ENCODE results near the gene CSMD2. TPM values are rescaled to one million over a fixed set of nuclear protein-coding genes. Genes with fewer than 3 reads are reported as not detected.

The CSMD2 gene
- total RNA-seq, 6 donors from 2014 or later: 0.39 to 1.0 (median 0.52) TPM

DNA sequence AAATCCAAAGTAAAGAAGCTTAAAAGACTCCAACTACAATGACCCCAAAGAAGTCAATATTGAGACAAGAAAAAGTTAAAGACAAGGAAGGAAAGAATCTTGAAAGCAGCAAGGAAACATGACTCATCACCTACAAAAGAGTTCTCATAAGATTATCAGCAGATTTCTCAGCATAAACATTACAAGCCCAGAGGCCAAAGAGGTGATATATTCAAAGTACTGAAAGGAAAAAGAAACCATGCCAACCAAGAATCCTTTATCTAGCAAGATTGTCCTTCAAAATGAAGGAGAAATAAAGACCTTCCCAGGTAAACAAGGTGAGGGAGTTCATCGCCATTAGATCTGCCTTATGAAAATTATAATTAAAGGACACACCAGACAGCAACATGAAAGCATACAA, 49.8 kb downstream of the CSMD2 start:
- no peak overlapping the region for H3K4me3 ChIP-seq
- 93 to 94% methylated on average over 1 of the region's 1 CpG for WGBS, 2 donors
- H3K27me3 ChIP-seq: no peaks in the 10 kb centered on the region
- H3K4me1 ChIP-seq: no peaks in the 10 kb centered on the region
- ATAC-seq (ENCODE audit: low FRiP score in 2 of 2): no peak
- no peak overlapping the region for H3K27ac ChIP-seq
- H3K9me3 ChIP-seq: peaks cover 0 to 12% (median 8%) of the 10 kb centered on the region in 4 donors
- no peaks in the 10 kb centered on the region for H3K36me3 ChIP-seq
- DNase-seq: no peak
- TF ChIP-seq, protein P1, sequence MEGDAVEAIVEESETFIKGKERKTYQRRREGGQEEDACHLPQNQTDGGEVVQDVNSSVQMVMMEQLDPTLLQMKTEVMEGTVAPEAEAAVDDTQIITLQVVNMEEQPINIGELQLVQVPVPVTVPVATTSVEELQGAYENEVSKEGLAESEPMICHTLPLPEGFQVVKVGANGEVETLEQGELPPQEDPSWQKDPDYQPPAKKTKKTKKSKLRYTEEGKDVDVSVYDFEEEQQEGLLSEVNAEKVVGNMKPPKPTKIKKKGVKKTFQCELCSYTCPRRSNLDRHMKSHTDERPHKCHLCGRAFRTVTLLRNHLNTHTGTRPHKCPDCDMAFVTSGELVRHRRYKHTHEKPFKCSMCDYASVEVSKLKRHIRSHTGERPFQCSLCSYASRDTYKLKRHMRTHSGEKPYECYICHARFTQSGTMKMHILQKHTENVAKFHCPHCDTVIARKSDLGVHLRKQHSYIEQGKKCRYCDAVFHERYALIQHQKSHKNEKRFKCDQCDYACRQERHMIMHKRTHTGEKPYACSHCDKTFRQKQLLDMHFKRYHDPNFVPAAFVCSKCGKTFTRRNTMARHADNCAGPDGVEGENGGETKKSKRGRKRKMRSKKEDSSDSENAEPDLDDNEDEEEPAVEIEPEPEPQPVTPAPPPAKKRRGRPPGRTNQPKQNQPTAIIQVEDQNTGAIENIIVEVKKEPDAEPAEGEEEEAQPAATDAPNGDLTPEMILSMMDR (IDR thresholded peaks at IDR 0.05): no peak
- no peak for TF ChIP-seq EP300 (IDR thresholded peaks at IDR 0.05)
- TF ChIP-seq POLR2AphosphoS5 (IDR thresholded peaks at IDR 0.05): no peak
- TF ChIP-seq POLR2A (IDR thresholded peaks at IDR 0.05): no peak

DNA sequence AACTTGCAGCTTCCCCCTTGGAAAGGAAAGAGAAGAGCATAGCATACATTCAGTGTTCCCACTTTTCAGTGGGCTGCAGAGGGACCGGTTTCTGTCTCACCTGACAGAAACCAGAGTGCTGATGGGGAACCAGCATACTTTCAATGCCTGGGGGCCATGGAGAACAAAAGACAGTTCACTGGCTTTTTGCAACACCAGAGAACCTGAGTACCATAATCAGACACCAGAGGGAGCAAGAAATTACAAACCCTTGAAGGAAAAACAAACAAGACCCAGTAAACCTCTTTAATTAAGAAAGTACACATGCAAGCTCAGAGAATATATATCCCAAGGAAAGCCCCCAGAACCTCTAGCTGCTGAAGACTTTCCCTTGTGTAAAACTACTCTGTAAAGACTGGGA, 51.1 kb downstream of the CSMD2 start:
- TF ChIP-seq, protein P1 (IDR thresholded peaks at IDR 0.05): peak in 1 of 6 experiments; percentile 20
- TF ChIP-seq EP300 (IDR thresholded peaks at IDR 0.05): no peak
- ATAC-seq (ENCODE audit: low FRiP score in 2 of 2): no peak
- 53 to 65% methylated on average over 1 of the region's 1 CpG for WGBS, 2 donors
- Histone ChIP-seq H3K27me3 (no peaks in the 10 kb centered on the region), H3K36me3 (no peaks in the 10 kb centered on the region), H3K9me3 (peaks cover 0 to 12% (median 8%) of the 10 kb centered on the region in 4 donors), H3K27ac (no peak overlapping the region), H3K4me3 (no peak overlapping the region), H3K4me1 (no peaks in the 10 kb centered on the region)
- DNase-seq: no peak

DNA sequence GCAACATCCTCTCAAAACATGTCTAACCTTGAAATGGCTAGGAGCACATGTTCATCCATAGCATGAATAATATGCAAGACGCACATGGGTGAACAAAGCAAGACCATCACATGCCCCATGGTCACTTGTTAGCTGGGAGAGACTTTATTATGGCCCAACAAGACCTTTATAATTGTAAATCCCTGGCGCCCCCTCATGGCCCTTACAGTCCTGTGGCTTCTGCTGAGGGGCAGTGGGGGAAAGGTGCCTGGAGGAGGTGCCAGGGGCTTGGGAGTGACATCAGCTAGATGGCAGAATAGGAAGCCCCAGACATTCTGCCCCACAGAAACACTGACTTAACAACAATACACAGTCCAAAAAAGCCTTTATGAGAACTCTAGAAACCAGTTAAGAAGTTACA, 51.7 kb downstream of the CSMD2 start:
- TF ChIP-seq POLR2A (IDR thresholded peaks at IDR 0.05): no peak
- TF ChIP-seq POLR2AphosphoS5 (IDR thresholded peaks at IDR 0.05): no peak
- TF ChIP-seq, protein P1 (IDR thresholded peaks at IDR 0.05): no peak
- TF ChIP-seq EP300 (IDR thresholded peaks at IDR 0.05): no peak
- Histone ChIP-seq H3K36me3 (no peaks in the 10 kb centered on the region), H3K4me3 (no peak overlapping the region), H3K27ac (no peak overlapping the region), H3K9me3 (peaks cover 0 to 12% (median 6%) of the 10 kb centered on the region in 4 donors), H3K4me1 (no peaks in the 10 kb centered on the region), H3K27me3 (no peaks in the 10 kb centered on the region)
- ATAC-seq (ENCODE audit: low FRiP score in 2 of 2) (no peak), DNase-seq (no peak)
- 67 to 100% methylated on average over 1 to 2 of the region's 2 CpGs for WGBS, 2 donors

DNA sequence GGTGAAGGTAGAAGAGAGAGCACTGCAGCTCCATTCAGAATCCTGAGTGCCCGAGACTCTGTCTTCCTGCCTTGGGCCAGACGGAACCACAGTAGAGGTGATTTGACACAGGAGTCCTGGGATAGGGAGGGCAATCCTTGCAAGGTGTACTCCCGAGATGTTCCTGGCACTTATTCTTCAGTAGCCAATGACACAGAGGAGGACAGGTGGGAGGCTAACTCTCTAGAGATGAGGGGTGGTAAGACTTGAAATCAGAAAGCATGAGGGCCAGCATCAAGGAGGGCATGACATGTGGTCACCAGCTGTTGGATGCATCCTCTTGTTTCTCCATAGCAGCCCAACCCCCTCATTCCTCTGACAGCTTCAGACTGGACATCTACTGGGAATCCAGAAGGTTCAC, 56.3 kb downstream of the CSMD2 start:
- ATAC-seq (ENCODE audit: low FRiP score in 2 of 2): no peak
- WGBS, 2 donors: 88 to 90% methylated on average over 3 of the region's 3 CpGs
- Histone ChIP-seq H3K27ac (no peak overlapping the region), H3K4me3 (no peak overlapping the region), H3K36me3 (no peaks in the 10 kb centered on the region), H3K27me3 (no peaks in the 10 kb centered on the region), H3K4me1 (no peaks in the 10 kb centered on the region), H3K9me3 (no peaks in the 10 kb centered on the region)
- DNase-seq: no peak
- TF ChIP-seq, protein P1 (IDR thresholded peaks at IDR 0.05): no peak
- TF ChIP-seq POLR2A (IDR thresholded peaks at IDR 0.05) (no peak), EP300 (IDR thresholded peaks at IDR 0.05) (no peak), POLR2AphosphoS5 (IDR thresholded peaks at IDR 0.05) (no peak)

DNA sequence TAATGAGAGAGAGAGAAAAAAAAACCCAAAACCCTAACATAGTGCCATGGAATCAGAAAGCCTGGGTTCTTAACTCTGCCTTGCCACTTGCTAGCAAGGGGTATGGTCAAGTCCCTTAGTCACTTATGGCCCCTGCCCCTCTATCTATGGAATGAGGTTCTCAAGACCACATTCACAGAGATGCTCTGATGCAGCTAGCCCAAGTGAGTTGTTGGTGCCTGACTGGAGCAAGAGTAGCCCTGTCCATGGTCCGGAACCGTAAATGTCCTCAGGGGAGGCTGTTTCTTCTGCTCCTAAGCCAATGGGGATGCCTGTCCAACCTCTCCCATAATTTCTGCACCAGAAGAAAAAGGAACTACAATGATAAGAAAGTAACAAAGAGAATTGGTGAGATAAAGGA, 56.8 kb downstream of the CSMD2 start:
- DNase-seq (no peak), ATAC-seq (ENCODE audit: low FRiP score in 2 of 2) (no peak)
- no peaks in the 10 kb centered on the region for H3K9me3 ChIP-seq
- no peaks in the 10 kb centered on the region for H3K27me3 ChIP-seq
- TF ChIP-seq, protein P1 (IDR thresholded peaks at IDR 0.05): no peak
- TF ChIP-seq POLR2A (IDR thresholded peaks at IDR 0.05) (no peak), POLR2AphosphoS5 (IDR thresholded peaks at IDR 0.05) (no peak), EP300 (IDR thresholded peaks at IDR 0.05) (no peak)
- no peak overlapping the region for H3K4me3 ChIP-seq
- no peak overlapping the region for H3K27ac ChIP-seq
- no peaks in the 10 kb centered on the region for H3K36me3 ChIP-seq
- no peaks in the 10 kb centered on the region for H3K4me1 ChIP-seq
- 83 to 93% methylated on average over 2 of the region's 2 CpGs for WGBS, 2 donors

Measured in upper lobe of left lung (tissue), 6 donors.